Central memory CD4-positive, alpha-beta T cell (primary cell): ENCODE data around the gene NOL9.

Source experiments
- DNase-seq: peaks from one replicate; pipeline ENCODE4 v3.0.0; 2022

Gene NOL9

DNA sequence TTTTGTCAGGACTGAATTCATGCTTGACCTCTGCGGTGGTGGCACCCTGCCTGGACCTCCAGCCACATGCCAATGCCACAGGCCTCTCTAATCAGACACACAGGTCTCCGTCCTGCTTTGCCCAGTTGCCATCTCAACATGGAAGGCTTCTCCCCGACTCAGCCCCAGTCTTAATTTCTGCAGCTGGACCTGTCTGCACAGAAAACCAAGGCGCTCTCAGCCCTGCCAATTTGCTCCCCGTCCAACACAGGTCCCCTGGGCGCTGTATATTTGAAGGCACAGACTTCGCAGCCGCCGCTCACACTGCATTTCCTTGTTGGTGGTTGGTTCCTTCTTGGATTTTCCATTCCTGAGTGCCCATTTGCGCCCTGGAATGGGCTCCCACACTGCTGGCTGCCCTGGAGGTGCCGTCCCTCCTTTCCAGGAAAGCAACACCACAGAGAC lies 34.8 kb downstream of the NOL9 start:
- DNase-seq, result no peak

DNA sequence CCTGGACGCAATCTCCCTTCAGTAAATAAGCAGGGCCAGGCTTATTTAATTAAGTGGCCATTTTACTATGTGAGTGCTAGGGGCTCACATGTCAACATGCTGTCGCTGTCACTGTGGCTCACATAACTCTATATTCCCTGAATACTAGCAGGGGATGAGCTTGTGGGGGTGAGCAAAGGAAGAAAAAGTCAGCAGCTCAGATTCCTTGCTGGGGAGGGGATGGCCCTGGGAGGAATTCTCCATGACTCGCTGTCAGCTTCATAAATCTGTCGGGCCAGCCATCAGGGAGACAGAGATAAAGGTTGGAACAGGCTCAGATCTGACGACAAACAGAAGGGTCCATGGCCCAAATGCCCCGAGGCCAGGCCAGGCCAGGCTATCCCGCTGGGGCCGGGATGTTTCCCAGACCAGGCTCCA lies 36.9 kb downstream of the NOL9 start:
- DNase-seq, result no peak

DNA sequence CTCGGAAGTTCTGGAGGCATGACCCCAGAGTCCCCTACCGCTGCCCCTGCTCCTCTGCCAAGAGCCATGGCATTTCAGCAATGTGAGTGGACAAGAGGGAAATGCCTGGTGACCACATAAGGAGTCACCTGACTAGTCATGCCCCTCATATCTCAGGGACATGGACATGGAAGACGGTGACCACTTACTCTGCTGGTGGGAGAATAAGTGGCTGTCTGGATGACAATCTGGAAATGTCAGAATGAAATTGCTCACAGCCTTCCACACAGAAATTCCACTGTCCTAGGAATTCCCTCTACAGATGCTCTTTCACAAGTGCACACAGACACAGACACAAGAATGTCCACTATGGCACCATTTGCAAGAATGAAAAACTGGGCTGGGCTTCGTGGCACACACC lies 38.5 kb downstream of the NOL9 start:
- no peak for DNase-seq

DNA sequence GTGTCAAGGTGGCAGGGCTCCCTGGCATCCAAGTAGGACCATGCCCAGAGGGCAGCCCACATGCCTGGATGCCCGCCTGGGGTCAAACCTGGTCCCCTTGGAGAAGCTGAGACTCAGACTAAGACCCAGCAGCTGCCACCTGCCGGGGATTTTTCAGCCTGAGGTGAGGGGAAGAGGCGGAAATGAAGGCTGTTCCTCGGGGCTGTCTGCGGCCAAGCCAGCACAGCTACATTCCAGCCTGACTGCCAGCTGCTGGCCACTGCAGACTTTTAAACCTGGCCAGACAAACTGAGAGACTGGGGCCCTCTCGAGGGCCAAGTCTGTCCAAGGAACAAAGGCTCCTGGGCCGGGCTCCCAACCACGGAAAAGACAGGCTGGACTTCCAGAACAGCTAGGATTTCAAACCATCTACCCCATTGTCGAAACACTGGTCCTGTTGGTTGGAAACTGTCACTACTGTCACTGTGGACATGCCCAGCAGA lies 41.0 kb downstream of the NOL9 start:
- DNase-seq, result no peak

DNA sequence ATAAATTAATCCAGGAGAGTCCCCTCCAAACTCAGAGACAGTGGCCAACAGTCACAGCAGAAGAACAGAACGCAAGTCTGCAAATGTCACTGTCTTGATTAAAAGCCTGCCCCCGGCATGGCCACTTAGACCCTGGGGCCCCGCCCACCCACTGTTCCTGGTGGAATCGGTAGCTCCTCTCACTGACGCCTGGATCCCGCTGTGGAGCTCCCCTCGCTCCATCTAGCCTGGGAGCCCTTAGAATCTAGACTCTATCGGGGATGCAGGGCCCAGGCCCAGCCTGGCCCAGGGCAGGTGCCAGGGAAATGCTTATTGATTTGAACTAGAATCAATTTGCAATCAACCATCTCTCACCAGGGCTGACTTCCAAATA lies 41.4 kb downstream of the NOL9 start:
- DNase-seq, result no peak

DNA sequence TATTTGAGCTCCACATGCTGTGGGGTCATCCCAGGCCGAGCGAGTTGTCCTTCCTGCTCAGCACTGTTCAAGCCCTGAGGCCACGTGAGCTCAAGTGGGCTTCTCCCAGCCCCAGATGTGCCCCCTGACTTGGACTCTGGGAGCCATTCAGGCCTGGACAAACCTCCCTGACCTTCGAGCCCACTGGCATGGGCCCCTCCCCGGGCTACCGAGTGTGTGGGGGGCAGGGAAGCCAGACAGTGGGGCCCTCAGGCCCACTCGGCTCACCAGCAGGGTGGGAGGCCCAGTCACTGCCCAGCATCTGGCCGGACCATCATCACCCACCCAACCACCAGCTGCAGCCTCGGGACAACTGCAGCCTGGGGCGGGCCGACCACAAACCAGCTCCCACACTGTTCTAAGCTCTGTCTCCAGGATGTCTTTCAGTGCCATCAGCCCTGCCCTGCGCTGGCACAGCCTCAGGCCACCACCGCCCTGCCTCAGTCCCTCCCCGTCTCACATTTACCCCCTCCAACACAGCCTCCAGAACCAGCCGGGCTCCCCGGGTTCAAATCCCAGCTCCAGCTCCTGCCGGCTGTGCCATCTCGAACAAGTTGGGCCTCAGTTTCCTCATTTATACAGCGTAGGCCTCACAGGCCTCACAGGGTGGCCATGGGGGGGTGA lies 41.9 kb downstream of the NOL9 start:
- DNase-seq, result no peak

DNA sequence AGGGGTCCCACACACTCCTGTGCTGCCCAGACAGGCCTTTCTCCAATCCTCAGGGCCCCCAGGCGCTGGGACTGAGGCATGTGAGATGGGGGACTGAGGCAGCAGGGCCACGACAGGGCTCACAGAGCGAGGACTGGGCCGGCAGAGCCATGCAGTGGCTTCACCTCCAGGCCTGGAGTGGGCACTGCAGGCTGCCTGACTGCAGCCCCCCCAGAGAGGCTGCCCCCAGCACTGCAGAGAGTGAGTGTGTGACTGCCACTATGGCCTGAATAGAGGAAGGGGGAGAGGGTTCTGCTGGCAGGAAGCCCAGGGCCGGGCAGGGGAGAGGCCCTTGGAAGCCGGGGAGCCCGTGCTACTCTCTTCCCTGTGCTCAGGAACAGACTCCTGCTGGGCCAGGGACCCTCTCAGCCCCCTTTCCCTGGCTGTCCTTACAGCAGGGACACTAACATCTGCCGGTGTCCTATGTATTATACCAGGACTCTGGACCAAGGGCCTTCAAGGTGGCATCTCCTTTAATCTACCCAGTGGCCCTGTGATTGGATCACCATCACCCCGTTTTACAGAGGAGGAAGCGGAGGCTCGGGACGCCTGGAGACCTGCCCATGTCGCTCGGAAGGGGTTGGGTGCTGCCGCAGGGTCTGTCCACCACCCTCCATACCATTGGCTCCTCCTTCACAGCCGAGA lies 42.6 kb downstream of the NOL9 start:
- no peak for DNase-seq

DNA sequence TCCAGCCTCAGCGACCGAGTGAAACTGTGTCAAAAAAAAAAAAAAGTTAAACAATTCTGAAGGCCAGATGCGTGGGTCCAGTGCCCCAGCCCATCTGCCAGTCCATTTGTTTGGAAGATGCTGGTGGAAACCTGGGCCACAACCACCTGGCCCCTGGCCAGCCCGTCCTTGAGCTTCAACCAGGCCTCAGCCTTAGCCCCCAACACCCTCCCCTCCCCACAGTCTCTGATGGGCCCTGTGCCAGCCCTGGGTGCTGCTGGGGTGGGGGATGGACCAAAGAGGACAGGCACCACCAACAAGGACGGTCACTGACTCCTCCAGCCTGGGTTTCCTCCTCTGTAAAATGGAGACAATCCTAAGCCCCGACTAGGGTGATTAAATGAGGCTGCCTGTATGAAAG lies 43.3 kb downstream of the NOL9 start:
- no peak for DNase-seq

DNA sequence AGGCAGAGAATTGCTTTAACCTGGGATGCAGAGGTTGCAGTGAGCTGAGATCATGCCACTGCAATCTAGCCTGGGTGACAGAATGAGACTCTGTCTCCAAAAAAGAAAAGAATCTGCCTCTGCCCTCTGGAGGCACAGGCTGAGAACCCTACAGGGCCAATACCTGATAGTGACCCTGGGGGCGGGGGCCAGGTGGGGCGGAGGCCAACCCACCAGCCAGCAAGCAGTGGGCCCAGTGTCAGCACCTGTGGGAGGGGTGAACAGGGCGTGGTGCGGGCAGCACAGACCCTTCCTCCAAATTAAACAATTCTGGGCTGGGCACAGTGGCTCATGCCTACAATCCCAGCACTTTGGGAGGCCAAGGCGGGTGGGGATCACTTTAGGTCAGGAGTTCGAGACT lies 43.8 kb downstream of the NOL9 start:
- no peak for DNase-seq

DNA sequence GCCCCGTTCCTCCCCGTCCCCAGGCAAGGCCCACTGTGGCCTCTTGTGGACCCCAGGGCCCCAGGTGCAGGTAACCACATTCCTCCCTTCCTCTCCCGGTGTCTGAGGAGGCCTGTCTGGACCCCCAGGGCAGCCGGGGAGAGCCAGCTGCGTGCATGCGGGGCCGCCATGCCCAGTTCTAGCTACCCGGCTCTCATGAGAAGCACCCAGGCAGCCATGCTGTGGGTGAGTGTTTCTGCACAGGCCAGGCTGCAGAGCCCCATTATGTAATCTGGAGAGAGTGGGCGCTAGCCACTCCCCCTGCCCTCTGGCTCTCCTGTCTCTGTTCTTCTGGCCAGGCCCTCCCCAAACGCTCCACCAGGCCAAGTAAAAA lies 44.4 kb downstream of the NOL9 start:
- DNase-seq, result no peak

DNA sequence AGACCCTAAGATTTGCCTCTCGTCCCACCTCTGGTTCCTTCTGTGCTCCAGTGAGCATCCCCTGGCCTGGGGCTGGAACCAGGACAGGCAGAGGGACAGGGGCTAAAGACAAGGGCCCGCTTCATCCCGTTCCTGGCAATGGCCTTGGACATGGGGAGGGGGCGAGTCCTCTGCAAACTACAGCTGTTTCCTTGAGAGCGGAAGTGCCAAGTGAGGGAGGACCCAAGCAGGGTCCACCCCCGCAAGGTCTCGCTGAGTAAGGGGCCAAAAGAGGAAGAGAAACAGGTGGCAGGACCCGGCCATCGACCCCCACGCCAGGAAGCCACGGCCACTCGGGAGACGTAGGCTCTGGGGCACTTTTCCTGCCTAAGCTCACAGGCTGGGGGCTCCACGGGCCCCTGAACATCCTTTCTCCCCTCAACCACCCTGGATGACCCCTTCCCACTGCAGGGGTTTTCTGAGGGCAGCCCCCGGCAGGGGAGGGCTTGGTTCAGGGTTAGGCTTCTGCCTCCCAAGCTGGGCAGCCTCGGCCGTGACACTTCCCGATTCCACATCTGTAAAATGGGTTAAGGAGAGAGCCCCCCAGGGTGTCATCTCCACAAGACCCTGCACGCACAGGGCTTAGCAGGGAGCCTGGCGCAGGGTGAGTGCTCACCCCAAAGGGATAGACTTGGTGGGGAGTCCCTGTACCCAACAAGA lies 44.9 kb downstream of the NOL9 start:
- no peak for DNase-seq

DNA sequence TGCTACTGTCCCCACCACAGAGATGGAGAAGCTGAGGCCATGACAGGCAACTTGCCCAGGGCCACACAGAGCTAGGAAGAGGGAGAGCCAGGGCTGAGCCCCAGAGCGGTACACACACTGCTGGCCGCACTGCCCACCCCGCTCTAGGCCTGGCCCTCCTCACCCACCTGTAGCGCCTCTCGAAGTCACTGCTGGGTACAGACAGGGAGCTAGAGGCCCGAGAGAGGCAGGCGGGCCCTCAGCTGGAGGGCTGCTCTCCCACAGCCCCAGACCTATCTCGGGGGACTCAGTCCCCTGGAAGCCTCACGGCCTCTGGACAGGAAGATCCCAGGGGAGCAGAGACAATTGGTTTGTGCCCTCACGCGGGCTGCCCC lies 45.5 kb downstream of the NOL9 start:
- no peak for DNase-seq

DNA sequence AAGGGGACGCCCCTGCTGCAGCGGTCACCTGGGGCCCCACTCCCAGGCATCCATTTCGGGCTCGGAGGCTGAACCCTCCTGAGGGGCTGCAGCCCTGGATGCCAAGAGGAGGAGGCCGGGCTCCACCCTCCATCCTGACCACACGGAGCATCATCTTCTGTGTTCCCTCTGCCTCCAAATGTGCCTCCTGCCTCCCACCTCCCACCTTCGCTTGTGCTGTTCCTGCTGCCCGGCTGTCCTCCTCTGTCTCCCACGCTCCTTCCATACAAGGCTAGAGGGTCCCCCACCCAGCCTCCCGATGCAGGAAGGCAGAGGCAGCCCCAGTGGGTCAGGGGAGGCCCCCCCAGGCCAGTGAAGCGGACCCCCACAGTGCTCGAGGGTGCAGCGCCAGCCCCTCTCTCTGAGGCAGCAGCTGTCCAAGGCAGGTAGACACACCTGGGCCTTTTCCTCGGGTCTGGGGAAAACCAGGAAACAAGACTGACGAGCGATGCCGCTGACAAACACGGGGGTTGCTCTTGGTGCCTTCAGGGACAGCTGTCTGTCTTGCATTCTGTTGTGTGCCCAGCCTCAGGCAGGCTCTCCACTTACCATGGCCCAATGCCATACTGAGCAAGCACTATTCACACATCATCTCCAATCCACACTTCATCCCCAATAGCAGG lies 46.0 kb downstream of the NOL9 start:
- no peak for DNase-seq

DNA sequence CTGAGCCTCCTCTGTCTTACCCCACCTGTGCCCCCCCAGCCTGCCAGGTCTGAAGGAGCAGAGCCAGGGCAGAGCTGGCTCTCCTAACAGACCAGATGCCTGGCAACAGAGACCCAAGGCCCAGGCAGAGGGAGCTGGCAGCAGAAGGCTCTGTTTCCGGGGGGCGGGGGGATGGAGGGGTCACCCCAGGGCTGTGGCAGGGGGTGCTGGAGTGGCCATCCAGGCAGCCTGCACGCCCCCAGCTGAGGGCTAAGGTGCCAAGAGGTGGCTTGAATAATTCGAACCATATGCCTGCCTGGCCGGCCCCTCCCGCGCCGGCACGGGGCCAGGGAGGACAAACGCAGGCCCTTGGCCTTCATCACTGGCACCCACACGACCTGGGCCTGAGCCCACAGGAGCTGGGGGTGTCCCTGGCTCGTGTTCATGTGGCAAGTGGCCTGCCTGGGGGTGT lies 46.8 kb downstream of the NOL9 start:
- DNase-seq, result no peak

DNA sequence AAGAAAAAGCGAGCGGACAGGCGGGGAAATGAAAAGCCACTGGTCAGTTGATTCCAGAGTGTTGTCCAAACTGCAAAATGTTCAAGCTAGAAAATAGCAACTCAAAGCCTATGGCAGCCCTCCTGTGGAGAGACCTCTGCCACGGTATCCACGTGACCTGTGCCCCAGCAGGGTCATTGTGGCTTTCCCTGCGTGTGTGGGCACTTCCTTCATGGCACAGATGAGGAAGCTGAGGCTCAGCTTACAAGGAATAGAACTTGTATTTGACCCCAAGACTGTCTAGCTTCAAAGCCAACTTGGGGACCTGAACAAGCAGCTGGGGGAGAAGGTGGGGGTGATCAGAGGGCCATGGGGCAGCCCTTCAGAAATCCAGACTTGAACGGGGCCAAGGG lies 47.3 kb downstream of the NOL9 start:
- no peak for DNase-seq

DNA sequence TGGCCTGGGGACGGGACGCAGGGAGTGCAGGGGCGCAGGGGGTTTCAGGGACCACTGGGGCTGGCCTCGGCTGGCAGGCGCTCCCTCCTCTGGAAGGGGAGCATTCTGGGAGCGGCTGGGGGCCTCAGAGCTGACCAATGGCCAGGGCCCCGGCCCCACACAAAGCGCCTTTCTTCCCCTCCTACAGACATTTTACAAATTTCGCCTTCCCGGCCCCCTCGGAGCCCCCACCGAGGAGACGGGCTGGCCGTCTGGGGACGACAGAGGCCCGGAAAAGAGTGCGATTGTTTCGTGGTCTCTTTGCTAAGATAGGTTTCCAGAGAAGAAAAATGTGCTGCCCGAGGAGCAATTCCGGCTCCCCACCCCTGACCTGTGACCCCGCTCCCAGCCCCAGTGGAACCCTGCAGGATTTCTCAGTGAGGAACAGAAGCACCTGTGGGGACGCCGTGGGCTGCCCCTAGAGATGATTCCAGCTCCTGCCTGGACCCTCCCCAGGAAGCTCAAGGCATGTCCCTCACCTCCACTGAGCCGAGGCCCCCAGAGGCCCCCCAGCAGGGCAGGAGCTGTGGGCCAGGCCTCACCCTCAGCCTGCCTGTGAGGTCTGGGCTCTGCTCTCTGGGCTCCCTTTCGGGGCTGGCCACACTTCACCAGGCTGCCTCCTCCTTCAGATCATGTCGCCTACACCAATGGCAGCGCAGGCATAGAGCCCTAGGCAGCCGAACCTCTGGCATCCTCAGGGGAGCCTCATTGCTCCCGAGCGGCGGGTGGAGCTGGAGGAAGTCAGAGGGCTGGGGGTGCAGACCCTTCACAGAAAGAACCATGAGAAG lies 47.9 kb downstream of the NOL9 start:
- no peak for DNase-seq

DNA sequence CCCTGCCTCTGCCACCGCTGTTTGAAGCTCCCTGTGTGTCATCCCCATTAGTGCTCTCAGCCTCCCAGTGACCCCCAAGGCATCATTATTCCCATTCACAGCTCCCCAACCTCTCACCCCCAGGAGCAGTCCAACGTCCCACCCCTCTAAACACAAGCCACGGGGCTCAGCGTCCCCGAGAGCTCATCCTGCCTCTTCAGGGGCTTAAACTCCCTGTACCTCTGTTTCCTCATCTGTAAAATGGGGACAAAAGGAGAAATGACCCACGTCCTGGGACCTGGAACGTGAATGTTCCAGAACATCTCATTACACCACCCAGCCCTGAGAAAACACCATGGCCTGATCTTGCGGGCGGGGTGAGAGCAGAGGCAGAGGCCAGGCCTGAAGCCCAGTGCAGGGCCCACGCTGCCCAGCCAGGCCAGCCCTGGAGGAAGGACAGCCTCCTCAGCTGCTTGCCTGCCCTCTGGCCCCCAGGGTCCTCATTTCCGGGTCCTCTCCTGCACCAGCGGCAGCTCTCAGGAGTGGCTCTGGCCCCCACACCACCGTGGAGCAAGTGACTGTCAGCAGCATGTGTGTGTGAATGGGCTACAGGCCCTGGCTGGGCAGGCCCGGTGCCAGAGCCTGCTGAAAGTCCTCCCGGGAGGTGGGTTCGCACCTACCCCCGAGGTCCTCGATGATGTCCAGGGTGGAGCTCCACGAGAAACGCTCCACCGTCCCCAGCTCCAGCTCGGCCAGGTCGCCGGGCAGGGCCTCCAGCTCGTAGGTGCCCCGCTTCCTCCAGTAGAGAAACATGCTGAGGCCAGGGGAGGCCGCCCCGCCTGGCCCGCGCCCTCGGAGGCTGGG lies 48.7 kb downstream of the NOL9 start:
- DNase-seq, result no peak

DNA sequence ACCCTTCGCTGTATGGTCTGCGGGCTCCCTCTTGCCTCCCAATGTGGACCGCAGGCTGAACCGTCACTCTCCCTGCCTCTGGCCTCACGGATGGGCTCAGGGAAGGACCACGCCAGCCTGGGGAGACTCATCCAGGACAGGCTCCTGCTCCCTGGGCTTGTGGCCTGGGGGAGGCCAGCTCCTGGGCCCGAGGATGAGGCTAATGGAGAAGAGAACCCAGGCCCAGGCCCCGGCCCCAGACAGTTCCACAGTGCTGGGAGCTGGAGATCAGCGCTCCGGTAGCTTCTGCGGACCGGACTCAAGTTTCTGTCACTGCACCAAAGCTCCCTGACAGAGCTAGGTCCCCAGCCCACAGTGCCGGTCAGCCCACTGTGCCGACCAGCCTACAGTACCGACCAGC lies 49.4 kb downstream of the NOL9 start:
- DNase-seq, result no peak

DNA sequence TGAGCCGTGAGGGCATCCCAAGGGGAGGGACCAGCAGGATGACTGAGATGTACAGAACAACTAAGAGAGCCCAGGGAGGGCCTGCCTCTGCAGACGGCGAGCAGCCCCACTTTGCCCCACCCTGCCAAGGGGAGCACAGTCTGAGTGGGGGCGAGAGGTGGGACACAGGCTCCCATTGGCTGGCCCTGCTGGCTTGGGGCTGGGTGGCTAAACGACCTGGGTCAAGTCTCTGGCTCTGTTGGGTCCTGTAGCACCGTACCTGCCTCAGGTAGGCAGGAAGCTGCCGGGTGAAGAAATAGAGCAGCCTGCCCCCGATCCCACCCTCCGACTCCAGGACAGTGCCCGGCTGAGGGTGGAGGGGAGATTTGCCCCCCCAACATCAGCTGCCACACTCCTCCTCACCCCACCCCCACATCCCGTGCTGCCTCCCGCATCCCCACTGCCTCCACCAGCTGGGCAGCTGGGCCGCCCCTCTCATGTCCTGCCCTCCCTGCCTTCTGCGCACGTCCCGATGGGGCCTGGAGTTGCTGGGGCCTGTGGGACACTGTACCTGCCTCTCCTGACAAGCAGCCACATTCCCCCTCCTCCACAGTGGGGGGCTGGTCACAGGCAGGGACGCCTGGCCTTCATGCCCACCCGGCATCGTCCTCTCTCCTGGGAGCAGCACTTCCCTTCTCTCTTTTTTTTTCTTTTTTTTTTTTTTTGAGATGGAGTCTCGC lies 50.3 kb downstream of the NOL9 start:
- no peak for DNase-seq

DNA sequence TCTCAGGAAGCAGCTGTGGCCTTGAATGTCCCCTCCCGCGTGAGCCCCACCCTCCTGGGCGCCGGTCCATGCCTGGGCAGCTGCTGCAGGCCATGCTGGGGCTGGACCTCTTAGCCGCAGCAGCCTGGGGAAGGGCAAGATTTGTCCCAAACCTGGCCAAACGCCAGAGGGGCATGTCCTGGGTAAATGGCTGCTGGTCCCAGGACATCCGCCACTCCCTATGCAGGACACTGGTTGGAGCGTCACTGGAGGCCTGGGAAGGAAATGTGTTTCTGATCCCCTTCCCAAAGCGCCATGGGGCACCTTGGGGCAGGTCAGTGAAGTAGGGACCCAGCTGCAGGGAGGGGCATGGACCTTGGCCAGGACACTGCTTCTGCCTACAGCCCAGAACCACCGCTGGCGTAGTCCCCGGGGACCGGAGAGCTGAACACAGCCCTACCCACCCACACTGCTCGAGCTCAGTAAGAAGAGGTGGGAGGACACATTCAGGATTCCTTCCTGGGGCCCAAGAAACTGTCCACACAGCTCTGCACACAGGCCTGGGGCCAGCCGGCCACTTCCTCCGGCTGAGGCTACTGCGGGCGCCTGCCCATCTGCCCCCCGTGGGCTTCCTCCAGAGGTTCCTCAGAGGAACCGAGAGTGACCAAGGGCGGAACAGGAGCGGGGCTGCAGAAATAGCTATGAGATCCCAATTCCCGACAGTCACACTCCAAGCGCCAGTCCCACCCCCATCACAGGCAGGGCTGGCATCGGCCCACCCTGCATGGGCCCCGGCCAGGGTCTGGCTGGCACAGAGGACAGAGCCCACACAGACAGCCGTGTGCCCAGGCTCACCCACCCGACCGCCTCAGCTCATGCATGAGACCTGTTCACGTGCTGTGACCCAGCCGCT lies 52.1 kb downstream of the NOL9 start:
- no peak for DNase-seq
